Neural progenitor cell (in vitro differentiated cells): ENCODE measurements around the gene TRMT6. TPM values are rescaled to one million over a fixed set of nuclear protein-coding genes. Genes with fewer than 3 reads are reported as not detected.

Source experiments
- DNase-seq: peaks from one replicate; pipeline ENCODE4 v3.0.0-alpha.2; 2016; ENCODE audit warnings: low spot score
- H2AFZ ChIP-seq: fragments of 200-600 bp; sonication (generic); replicated peaks from 2 replicates; pipeline ENCODE4 v1.6.1; 2016; ENCODE audit warnings: antibody characterized with exemption
- H3F3A ChIP-seq: fragments of 200-600 bp; sonication (generic); 2 replicates; pipeline ENCODE4 v1.6.1; 2016; ENCODE audit warnings: antibody characterized with exemption, low read depth
- H3K27ac ChIP-seq: fragments of 200-600 bp; sonication (generic); 2 replicates; pipeline ENCODE4 v1.5.1; 2016; ENCODE audit warnings: mild to moderate bottlenecking
- H3K27me3 ChIP-seq: fragments of 200-600 bp; sonication (generic); 2 replicates; pipeline ENCODE4 v1.6.1; 2016; ENCODE audit warnings: mild to moderate bottlenecking, moderate library complexity
- H3K36me3 ChIP-seq: fragments of 200-600 bp; sonication (generic); 2 replicates; pipeline ENCODE4 v1.5.1; 2016
- H3K4me1 ChIP-seq: fragments of 200-600 bp; sonication (generic); 2 replicates; pipeline ENCODE4 v1.6.1; 2016; ENCODE audit warnings: mixed run types
- H3K4me2 ChIP-seq: fragments of 200-600 bp; sonication (generic); 2 replicates; pipeline ENCODE4 v1.6.1; 2016
- H3K4me3 ChIP-seq: fragments of 200-600 bp; sonication (generic); 2 replicates; pipeline ENCODE4 v1.5.1; 2016
- H3K79me2 ChIP-seq: fragments of 200-600 bp; sonication (generic); 2 replicates; pipeline ENCODE4 v1.6.1; 2016; ENCODE audit warnings: low read depth
- H3K9ac ChIP-seq: fragments of 200-600 bp; sonication (generic); 2 replicates; pipeline ENCODE4 v1.6.1; 2016
- H3K9me3 ChIP-seq: fragments of 200-600 bp; sonication (generic); 2 replicates; pipeline ENCODE4 v1.5.1; 2016; ENCODE audit warnings: low read depth
- H4K20me1 ChIP-seq: fragments of 200-600 bp; sonication (generic); 2 replicates; pipeline ENCODE4 v1.6.1; 2016; ENCODE audit warnings: low read depth
- H3K27ac Mint-ChIP-seq: 3 replicates; pipeline ENCODE4 v1.8.0; 2021; ENCODE audit warnings: mixed read lengths
- H3K27me3 Mint-ChIP-seq: 2 replicates; pipeline ENCODE4 v1.8.0; 2022; ENCODE audit warnings: low read depth, mild to moderate bottlenecking, inconsistent platforms, moderate library complexity, mixed read lengths; ENCODE audit not compliant: insufficient read depth
- H3K36me3 Mint-ChIP-seq: 3 replicates; pipeline ENCODE4 v1.8.0; 2021; ENCODE audit warnings: mixed read lengths
- H3K4me1 Mint-ChIP-seq: 3 replicates; pipeline ENCODE4 v1.8.0; 2021; ENCODE audit warnings: mixed read lengths
- H3K4me3 Mint-ChIP-seq: 3 replicates; pipeline ENCODE4 v1.8.0; 2021; ENCODE audit warnings: mild to moderate bottlenecking, moderate library complexity, mixed read lengths
- H3K9me3 Mint-ChIP-seq: 3 replicates; pipeline ENCODE4 v1.8.0; 2020; ENCODE audit warnings: mixed read lengths
- CTCF ChIP-seq: fragments of 200-600 bp; sonication (generic); IDR thresholded peaks from 2 replicates; pipeline ENCODE4 v1.5.1; 2017; ENCODE audit warnings: antibody characterized with exemption, mild to moderate bottlenecking
- EZH2 ChIP-seq: fragments of 200-600 bp; sonication (generic); IDR thresholded peaks from 2 replicates; pipeline ENCODE4 v1.6.1; 2017; ENCODE audit warnings: antibody characterized with exemption, mild to moderate bottlenecking, moderate library complexity
- EZH2phosphoT487 ChIP-seq: fragments of 200-600 bp; sonication (generic); IDR thresholded peaks from 2 replicates; pipeline ENCODE4 v1.6.1; 2017; ENCODE audit warnings: antibody characterized with exemption
- total RNA-seq: library from RNA; depleted of rRNA; stranded (reverse); fragments of >200 nt; gene quantifications from 2 replicates; pipeline ENCODE4 v1.2.3, GENCODE V29; 2015; ENCODE audit warnings: low replicate concordance

The TRMT6 gene
- total RNA-seq, 1 donor from 2014 or later, result 11.1 TPM

GRCh38 chr20:5991623-5992441 is 41.5 kb upstream of the TRMT6 start:
- Histone ChIP-seq H3K9ac (no peak overlapping the region), H3F3A (no peaks in the 10 kb centered on the region), H3K4me1 (no peaks in the 10 kb centered on the region), H4K20me1 (no peaks in the 10 kb centered on the region), H3K27ac (no peak overlapping the region), H3K9me3 (no peaks in the 10 kb centered on the region), H3K79me2 (no peaks in the 10 kb centered on the region), H3K27me3 (no peaks in the 10 kb centered on the region), H3K36me3 (peaks cover 18% of the 10 kb centered on the region), H2AFZ (no peak overlapping the region), H3K4me2 (no peak overlapping the region), H3K4me3 (no peak overlapping the region)
- Mint-ChIP-seq H3K36me3 (peaks cover 14% of the 10 kb centered on the region), H3K9me3 (no peaks in the 10 kb centered on the region), H3K27ac (no peak overlapping the region), H3K27me3 (no peaks in the 10 kb centered on the region), H3K4me1 (no peaks in the 10 kb centered on the region), H3K4me3 (no peak overlapping the region)
- no peak for DNase-seq
- no peak for TF ChIP-seq CTCF
- no peak for TF ChIP-seq EZH2
- TF ChIP-seq EZH2phosphoT487, result no peak

- Mint-ChIP-seq H3K27me3 (no peaks in the 10 kb centered on the region), H3K9me3 (no peaks in the 10 kb centered on the region), H3K4me1 (no peaks in the 10 kb centered on the region), H3K4me3 (no peak overlapping the region), H3K27ac (no peak overlapping the region), H3K36me3 (peaks cover 15% of the 10 kb centered on the region)
- no peak overlapping the region for H3K27ac ChIP-seq
- no peak for DNase-seq
- TF ChIP-seq EZH2 (no peak), CTCF (no peak), EZH2phosphoT487 (no peak)
- H3K4me3 ChIP-seq, result no peak overlapping the region
- no peaks in the 10 kb centered on the region for H3K79me2 ChIP-seq
- no peak overlapping the region for H2AFZ ChIP-seq
- no peak overlapping the region for H3K9ac ChIP-seq
- no peak overlapping the region for H3K4me2 ChIP-seq
- no peaks in the 10 kb centered on the region for H3K4me1 ChIP-seq
- no peaks in the 10 kb centered on the region for H3F3A ChIP-seq
- no peaks in the 10 kb centered on the region for H3K27me3 ChIP-seq
- no peaks in the 10 kb centered on the region for H3K9me3 ChIP-seq
- peaks cover 21% of the 10 kb centered on the region for H3K36me3 ChIP-seq
- H4K20me1 ChIP-seq, result no peaks in the 10 kb centered on the region
These were observed 40.6 kb upstream of the TRMT6 start for GRCh38 chr20:5990946-5991345.

GRCh38 chr20:5989539-5989938 is 39.2 kb upstream of the TRMT6 start:
- Histone ChIP-seq H3K4me1 (no peaks in the 10 kb centered on the region), H3K27ac (no peak overlapping the region), H3K9ac (no peak overlapping the region), H3K79me2 (no peaks in the 10 kb centered on the region), H3K4me3 (no peak overlapping the region), H3K4me2 (no peak overlapping the region), H4K20me1 (no peaks in the 10 kb centered on the region), H3F3A (no peaks in the 10 kb centered on the region), H3K36me3 (peaks cover 23% of the 10 kb centered on the region), H3K27me3 (no peaks in the 10 kb centered on the region), H3K9me3 (no peaks in the 10 kb centered on the region), H2AFZ (no peak overlapping the region)
- H3K4me1 Mint-ChIP-seq, result no peaks in the 10 kb centered on the region
- no peak overlapping the region for H3K4me3 Mint-ChIP-seq
- no peak for DNase-seq
- H3K9me3 Mint-ChIP-seq, result no peaks in the 10 kb centered on the region
- H3K27me3 Mint-ChIP-seq, result no peaks in the 10 kb centered on the region
- TF ChIP-seq EZH2phosphoT487 (no peak), CTCF (no peak), EZH2 (no peak)
- peaks cover 16% of the 10 kb centered on the region for H3K36me3 Mint-ChIP-seq
- H3K27ac Mint-ChIP-seq, result no peak overlapping the region
